ENCODE data around the gene AMFR.

- TF ChIP-seq EP300 (IDR thresholded peaks at IDR 0.05) (no peak), CTCF (IDR thresholded peaks at IDR 0.05) (no peak)
Measured at GRCh38 chr16:56426585-56426984, 1.2 kb upstream of the AMFR start.

Measured in suprapubic skin (tissue), 3 donors.